PC-3 (cell line): ENCODE results near the gene ATF7.

Experiments
- EZH2 ChIP-seq: fragments of 300-600 bp; sonication (generic); IDR thresholded peaks from one replicate; pipeline ENCODE4 v1.6.1; 2017; ENCODE audit warnings: antibody characterized with exemption, mild to moderate bottlenecking, low read length; ENCODE audit not compliant: unreplicated experiment
- EZH2phosphoT487 ChIP-seq: fragments of 300-600 bp; sonication (generic); IDR thresholded peaks from 2 replicates; pipeline ENCODE4 v1.6.1; 2018; ENCODE audit warnings: mild to moderate bottlenecking, antibody characterized with exemption, low read length, borderline replicate concordance
- TF ChIP-seq, protein P1 (sequence below): fragments of 300-600 bp; sonication (generic); conservative IDR thresholded peaks from 2 replicates; pipeline ENCODE4 v1.5.1; 2017; ENCODE audit warnings: antibody characterized with exemption, low read depth, mild to moderate bottlenecking, low read length

- TF ChIP-seq, protein P1, sequence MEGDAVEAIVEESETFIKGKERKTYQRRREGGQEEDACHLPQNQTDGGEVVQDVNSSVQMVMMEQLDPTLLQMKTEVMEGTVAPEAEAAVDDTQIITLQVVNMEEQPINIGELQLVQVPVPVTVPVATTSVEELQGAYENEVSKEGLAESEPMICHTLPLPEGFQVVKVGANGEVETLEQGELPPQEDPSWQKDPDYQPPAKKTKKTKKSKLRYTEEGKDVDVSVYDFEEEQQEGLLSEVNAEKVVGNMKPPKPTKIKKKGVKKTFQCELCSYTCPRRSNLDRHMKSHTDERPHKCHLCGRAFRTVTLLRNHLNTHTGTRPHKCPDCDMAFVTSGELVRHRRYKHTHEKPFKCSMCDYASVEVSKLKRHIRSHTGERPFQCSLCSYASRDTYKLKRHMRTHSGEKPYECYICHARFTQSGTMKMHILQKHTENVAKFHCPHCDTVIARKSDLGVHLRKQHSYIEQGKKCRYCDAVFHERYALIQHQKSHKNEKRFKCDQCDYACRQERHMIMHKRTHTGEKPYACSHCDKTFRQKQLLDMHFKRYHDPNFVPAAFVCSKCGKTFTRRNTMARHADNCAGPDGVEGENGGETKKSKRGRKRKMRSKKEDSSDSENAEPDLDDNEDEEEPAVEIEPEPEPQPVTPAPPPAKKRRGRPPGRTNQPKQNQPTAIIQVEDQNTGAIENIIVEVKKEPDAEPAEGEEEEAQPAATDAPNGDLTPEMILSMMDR = no peak
- TF ChIP-seq EZH2 (no peak), EZH2phosphoT487 (no peak)
Observed at GRCh38 chr12:53638057-53638456, 11.9 kb upstream of the ATF7 start.
